ENCODE results near the gene USP43.

The USP43 gene

DNA sequence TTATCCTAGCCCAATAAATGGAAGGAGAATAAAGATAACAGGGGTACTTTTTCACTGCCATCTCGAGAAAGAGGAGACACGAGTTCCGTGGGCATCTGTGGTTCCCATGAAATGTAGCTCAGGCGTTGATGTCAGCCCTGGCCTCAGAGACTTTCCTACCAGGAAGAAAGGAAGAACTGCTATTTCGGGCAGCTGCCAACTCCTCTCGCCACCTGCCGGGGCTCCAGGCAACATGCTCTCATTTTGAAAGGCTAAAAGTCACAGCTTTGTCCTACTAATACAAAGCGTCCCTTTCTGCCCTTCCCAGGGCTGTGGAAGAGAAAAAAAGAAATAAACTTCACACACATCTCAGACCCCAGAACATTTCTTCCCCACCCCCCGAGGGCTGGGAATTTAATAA lies 80.3 kb downstream of the USP43 start:
- peak; percentile 16 for DNase-seq

DNA sequence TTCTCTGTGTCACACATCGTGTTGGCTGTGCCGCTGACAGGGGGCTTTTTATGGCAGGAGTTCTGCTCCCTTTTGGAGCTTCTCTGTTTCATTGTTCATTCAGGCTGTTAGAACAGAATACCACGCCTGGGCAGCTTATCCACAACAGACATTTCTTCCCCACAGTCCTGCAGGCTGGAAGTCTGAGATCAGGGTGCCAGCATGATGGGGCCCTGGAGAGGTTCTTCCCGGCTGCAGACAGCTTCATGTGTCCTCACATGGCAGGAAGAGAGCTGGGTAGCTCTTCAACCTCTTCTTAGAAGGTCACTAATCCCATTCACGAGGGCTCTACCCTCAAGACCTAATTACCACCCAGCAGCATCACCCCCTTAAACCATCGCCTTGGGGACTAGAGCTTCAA lies 81.0 kb downstream of the USP43 start:
- no peak for DNase-seq

DNA sequence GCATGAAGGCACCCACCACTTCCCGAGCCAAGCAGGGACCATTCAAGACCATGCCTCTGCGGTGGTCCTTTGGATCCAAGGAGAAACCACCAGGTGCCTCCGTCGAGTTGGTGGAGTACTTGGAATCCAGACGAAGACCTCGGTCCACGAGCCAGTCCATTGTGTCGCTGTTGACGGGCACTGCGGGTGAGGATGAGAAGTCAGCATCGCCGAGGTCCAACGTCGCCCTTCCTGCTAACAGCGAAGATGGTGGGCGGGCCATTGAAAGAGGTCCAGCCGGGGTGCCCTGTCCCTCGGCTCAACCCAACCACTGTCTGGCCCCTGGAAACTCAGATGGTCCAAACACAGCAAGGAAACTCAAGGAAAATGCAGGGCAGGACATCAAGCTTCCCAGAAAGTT lies 82.7 kb downstream of the USP43 start:
- DNase-seq: no peak

GRCh38 chr17:9728564-9728963 lies 83.2 kb downstream of the USP43 start:
- DNase-seq: no peak

DNA sequence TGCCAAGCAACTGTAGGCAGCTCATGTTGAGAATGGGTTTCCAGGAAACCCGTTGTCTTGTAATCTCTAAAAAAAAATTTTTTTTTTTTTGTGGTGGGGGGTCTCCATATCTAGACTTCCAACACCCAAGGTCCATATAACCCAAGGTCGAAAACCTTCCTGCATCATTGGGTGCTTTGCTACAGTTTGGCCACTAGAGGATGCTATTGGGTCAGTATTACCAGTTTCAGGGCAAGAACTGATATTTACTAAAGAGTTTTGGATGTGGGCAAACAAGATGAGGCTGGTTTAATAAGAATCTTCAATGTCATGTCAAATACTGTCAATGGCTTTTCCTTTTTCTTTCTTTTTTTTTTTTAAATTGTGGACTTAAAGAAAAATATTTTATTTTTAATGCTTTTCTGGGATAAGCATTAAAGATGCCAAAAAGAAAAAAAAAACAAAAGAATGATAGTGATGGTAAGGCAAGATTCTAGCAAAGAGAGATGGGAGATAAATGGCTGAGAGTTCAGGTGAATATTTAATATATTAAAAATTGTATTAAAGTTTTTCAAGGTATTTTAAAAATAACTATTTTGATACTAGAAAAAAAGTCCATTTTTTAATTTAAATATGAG lies 83.8 kb downstream of the USP43 start:
- peak; percentile 79 for DNase-seq

DNA sequence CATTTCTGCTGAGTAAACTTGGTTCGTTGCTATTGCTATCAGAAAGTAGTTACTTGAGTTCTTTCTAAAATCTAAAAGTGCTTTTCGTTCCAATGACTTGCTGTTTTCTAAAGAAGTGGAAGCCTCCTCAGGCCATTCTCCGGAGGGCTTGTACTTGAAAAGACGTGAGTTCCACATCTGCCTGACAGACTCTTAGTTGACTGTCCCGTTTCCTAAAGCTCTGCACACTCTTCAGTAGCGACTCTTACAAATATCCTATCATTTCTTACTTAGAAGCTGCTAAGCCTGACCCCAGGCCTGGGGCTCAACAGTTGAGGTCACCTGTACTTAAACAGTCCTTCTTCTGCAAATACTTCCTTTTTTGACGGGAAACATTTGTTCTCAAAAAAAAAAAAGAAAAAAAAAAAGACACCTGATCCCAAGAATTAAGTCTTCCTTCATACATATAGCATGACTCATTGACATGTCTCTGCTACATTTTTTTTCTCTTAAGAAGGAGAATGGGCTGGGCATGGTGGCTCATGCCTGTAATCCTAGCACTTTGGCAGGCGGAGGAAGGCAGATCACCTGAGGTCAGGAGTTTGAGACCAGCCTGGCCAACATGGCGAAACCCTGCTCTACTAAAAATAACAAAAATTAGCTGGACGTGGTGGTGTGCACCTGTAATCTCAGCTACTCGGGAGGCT lies 84.6 kb downstream of the USP43 start:
- DNase-seq: no peak

GRCh38 chr17:9750524-9750923 lies 105.2 kb downstream of the USP43 start:
- DNase-seq: no peak

- DNase-seq: peak; percentile 15
Measured at GRCh38 chr17:9755083-9755482, 109.8 kb downstream of the USP43 start.

DNA sequence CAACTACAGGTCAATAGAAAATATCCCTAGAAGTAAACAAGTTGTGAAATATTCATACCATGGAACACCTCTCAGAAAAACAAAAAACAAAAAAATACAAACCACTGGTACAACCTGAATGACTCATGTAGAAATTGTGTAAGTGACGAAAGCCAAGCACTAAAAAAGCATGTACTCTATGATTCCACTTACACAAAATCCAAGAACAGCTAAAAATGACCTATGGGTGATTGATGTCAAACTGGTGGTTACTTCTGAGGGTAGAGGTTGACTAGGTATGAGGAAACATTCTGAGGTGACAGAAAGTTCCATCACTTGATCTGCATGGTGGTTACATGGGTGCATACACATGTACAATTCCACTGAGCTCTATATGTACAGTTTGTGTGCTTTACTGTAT lies 114.9 kb downstream of the USP43 start:
- DNase-seq: no peak

DNA sequence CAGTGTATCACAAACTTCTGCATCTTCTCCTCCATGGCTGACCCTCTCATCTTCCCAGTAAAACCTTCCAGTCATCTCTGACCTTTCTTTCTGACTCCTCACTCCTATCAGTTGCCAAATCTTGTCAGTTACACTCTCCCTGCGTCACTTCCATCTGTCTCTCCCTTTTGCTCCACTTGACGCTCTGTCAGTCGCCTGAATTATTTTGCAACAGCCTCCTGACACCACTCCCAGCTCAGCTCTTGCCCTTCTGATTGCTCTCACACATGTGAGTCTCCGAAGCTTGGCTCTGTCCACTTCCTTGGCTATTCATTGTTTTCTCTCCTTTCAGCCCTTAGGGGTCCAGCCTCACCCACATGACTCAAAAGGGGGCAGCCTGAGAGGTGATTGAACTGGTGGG lies 118.3 kb downstream of the USP43 start:
- DNase-seq: no peak

GRCh38 chr17:9765322-9765721 lies 120.0 kb downstream of the USP43 start:
- no peak for DNase-seq

- no peak for DNase-seq
Measured at GRCh38 chr17:9766970-9767369, 121.7 kb downstream of the USP43 start.

- DNase-seq: no peak
Measured at GRCh38 chr17:9767432-9767991, 122.2 kb downstream of the USP43 start.

- DNase-seq: peak; percentile 64
Measured at GRCh38 chr17:9768381-9768934, 123.1 kb downstream of the USP43 start.

GRCh38 chr17:9769036-9769695 lies 123.8 kb downstream of the USP43 start:
- no peak for DNase-seq

- no peak for DNase-seq
Measured at GRCh38 chr17:9771465-9771864, 126.1 kb downstream of the USP43 start.

DNA sequence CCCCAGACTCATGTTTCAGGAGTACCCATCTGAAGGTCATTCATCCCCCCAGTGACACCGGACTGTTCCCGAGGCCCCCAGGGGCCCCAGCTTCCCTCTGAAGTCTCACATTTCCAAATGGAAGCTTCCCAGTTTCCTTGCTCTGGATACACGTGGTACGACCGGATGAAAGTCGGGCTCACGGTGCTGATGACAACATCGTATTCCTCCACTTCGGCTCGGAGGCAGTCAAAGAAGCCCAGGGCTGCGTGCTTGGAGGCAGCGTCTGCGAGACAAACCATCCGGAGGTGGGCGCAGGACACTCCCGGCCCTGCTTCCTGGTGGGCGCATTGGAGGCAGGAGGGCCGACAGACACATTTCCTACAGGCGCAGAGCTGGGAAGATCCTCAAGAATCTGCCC lies 127.3 kb downstream of the USP43 start:
- DNase-seq: no peak

DNA sequence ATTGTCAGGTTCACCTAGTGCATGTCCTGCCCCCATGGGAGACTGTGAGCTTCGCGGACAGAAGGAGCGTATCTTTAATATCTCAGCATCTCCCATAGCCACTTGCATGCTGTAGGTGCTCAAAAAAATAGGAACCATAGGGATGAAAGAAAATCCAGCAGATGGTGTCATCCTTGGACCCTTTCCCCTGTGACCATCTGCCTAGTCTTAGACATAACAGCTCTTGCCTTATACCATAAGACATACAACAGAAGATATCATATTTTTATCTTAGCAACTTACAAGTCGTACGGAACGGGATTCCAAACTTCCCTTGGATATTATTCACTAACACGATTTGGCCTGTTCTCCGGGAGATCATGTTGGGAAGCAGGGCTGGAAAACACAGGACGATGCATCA lies 131.6 kb downstream of the USP43 start:
- no peak for DNase-seq

Data from hematopoietic multipotent progenitor cell treated with erythropoietin and hydrocortisone succinate and interleukin-3 and kit ligand, for 6 days (in vitro differentiated cells).